HCT116 (cell line): ENCODE measurements around the gene CAMK2D. TPM values are rescaled to one million over a fixed set of nuclear protein-coding genes. Genes with fewer than 3 reads are reported as not detected.

Source experiments
- ATAC-seq: fragments of 200-7000 bp; cut with Tn5 transposase; 2 replicates; pipeline ENCODE4 v1.9.1; 2020; ENCODE audit warnings: mild to moderate bottlenecking, moderate library complexity
- BruUV-seq: library from RNA; stranded (reverse); fragments of 400-500 nt; replicated peaks from 2 replicates; lab custom pipeline; 2021; lab: Mats Ljungman, UMichigan
- CTCF ChIA-PET: fragments of 300-600 bp; sonication (Branson Sonifier 250); formaldehyde crosslinking; loops from one replicate; lab custom pipeline; 2021; ENCODE audit warnings: antibody characterized with exemption; lab: Charles Lee
- POLR2A ChIA-PET: fragments of 300-600, 350-600 bp; sonication (Branson Sonifier 250); formaldehyde crosslinking; loops from one replicate; lab custom pipeline; 2021; ENCODE audit warnings: antibody characterized with exemption; lab: Charles Lee
- RAD21 ChIA-PET, 2 experiments: fragments of 300-600 bp; sonication (Branson Sonifier 250); formaldehyde crosslinking; loops; one replicate each; lab custom pipeline; 2023; ENCODE audit warnings: low total read pairs in 2 of 2; ENCODE audit not compliant: uncharacterized antibody in 2 of 2, unreplicated experiment in 2 of 2, low non-redundant PET in 1 of 2; lab: Charles Lee
- DNase-seq: peaks from one replicate; pipeline ENCODE4 v3.0.0-alpha.2; 2010; ENCODE audit warnings: low read depth, low spot score
- H2AFZ ChIP-seq: fragments of 200-600 bp; shearing (Covaris generic), sonication (generic); 2 replicates; pipeline ENCODE4 v1.6.1; 2017; ENCODE audit warnings: low read depth, mixed run types, mixed read lengths, antibody characterized with exemption, low read length; ENCODE audit not compliant: poor library complexity, severe bottlenecking
- H3K27ac ChIP-seq: 2 replicates; pipeline ENCODE4 v1.5.1; 2012; ENCODE audit warnings: low read depth, low read length
- H3K27me3 ChIP-seq: fragments of 200-600 bp; sonication (generic); 2 replicates; pipeline ENCODE4 v1.6.1; 2016; ENCODE audit warnings: mixed run types, low read length, mixed read lengths; ENCODE audit not compliant: insufficient read depth
- H3K36me3 ChIP-seq, 2 experiments: fragments of 200-500 bp in 1 of 2; fragments of 200-600 bp in 1 of 2; sonication (Bioruptor generic) in 1 of 2; sonication (generic) in 1 of 2; 2 replicates each; pipeline versions ENCODE4 v1.5.1 to v1.6.1; 2014 to 2016; ENCODE audit warnings: low read length in 2 of 2, inconsistent platforms in 1 of 2, mixed read lengths in 1 of 2, mixed run types in 1 of 2; ENCODE audit not compliant: insufficient read depth in 2 of 2, control insufficient read depth in 1 of 2
- H3K4me1 ChIP-seq, 2 experiments: fragments of 200-600 bp in 1 of 2; sonication (generic) in 1 of 2; 2 replicates each; pipeline versions ENCODE4 v1.5.1 to v1.6.1; 2012 to 2017; ENCODE audit warnings: low read length in 2 of 2, inconsistent platforms in 1 of 2, mild to moderate bottlenecking in 1 of 2, mixed read lengths in 1 of 2, mixed run types in 1 of 2, moderate library complexity in 1 of 2; ENCODE audit not compliant: insufficient read depth in 2 of 2, control insufficient read depth in 1 of 2
- H3K4me2 ChIP-seq: fragments of 200-600 bp; sonication (generic); 2 replicates; pipeline ENCODE4 v1.6.1; 2017; ENCODE audit warnings: mixed run types, low read length, mixed read lengths
- H3K4me3 ChIP-seq, 2 experiments: fragments of 200-600 bp in 1 of 2; sonication (generic) in 1 of 2; replicated peaks in 1 of 2; 2 replicates each; pipeline ENCODE4 v1.5.1; 2011 to 2016; ENCODE audit warnings: low read length in 2 of 2, control low read depth in 1 of 2, low read depth in 1 of 2, mild to moderate bottlenecking in 1 of 2, mixed read lengths in 1 of 2, mixed run types in 1 of 2
- H3K79me2 ChIP-seq: fragments of 200-600 bp; sonication (generic); 2 replicates; pipeline ENCODE4 v1.6.1; 2017; ENCODE audit warnings: mild to moderate bottlenecking, mixed run types, low read length, moderate library complexity, mixed read lengths; ENCODE audit not compliant: insufficient read depth
- H3K9ac ChIP-seq: fragments of 200-600 bp; sonication (generic); 2 replicates; pipeline ENCODE4 v1.6.1; 2016; ENCODE audit warnings: low read length, mixed read lengths
- H3K9me2 ChIP-seq: fragments of 200-600 bp; sonication (generic), shearing (Covaris generic); 2 replicates; pipeline ENCODE4 v1.6.1; 2017; ENCODE audit warnings: mixed run types, mild to moderate bottlenecking, moderate library complexity; ENCODE audit not compliant: insufficient read depth
- H3K9me3 ChIP-seq, 2 experiments: fragments of 200-500 bp in 1 of 2; fragments of 200-600 bp in 1 of 2; sonication (Bioruptor generic) in 1 of 2; sonication (generic) in 1 of 2; 2 replicates each; pipeline ENCODE4 v1.6.1; 2014 to 2017; ENCODE audit warnings: low read length in 2 of 2, mixed read lengths in 2 of 2, inconsistent platforms in 1 of 2, low read depth in 1 of 2, mild to moderate bottlenecking in 1 of 2, mixed run types in 1 of 2, moderate library complexity in 1 of 2; ENCODE audit not compliant: control insufficient read depth in 1 of 2, insufficient read depth in 1 of 2
- H4K20me1 ChIP-seq: fragments of 200-600 bp; sonication (generic), shearing (Covaris generic); 2 replicates; pipeline ENCODE4 v1.6.1; 2017; ENCODE audit warnings: mixed run types, mild to moderate bottlenecking, moderate library complexity; ENCODE audit not compliant: insufficient read depth
- CBX3 ChIP-seq: IDR thresholded peaks from 2 replicates; pipeline ENCODE4 v1.6.1; 2012; ENCODE audit warnings: low read depth
- CEBPB ChIP-seq: IDR thresholded peaks from 2 replicates; pipeline ENCODE4 v1.6.1; 2012; ENCODE audit warnings: low read depth
- EGR1 ChIP-seq: IDR thresholded peaks from 2 replicates; pipeline ENCODE4 v1.6.1; 2012; ENCODE audit warnings: low read depth
- EZH2 ChIP-seq: fragments of 200-600 bp; sonication (generic); IDR thresholded peaks from 2 replicates; pipeline ENCODE4 v1.6.1; 2017; ENCODE audit warnings: antibody characterized with exemption, mixed run types
- JUND ChIP-seq: IDR thresholded peaks from 2 replicates; pipeline ENCODE4 v1.6.1; 2012
- POLR2A ChIP-seq: IDR thresholded peaks from 2 replicates; pipeline ENCODE4 v1.7.0; 2011; ENCODE audit warnings: borderline replicate concordance; ENCODE audit not compliant: insufficient read depth, insufficient read length; ENCODE audit errors: extremely low read depth
- REST ChIP-seq: IDR thresholded peaks from 2 replicates; pipeline ENCODE4 v1.6.1; 2012; ENCODE audit warnings: low read depth
- SIN3A ChIP-seq: IDR thresholded peaks from 2 replicates; pipeline ENCODE4 v1.6.1; 2012; ENCODE audit warnings: low read depth
- TCF7L2 ChIP-seq: IDR thresholded peaks from 2 replicates; pipeline ENCODE4 v1.7.0; 2011; ENCODE audit warnings: borderline replicate concordance, inconsistent platforms; ENCODE audit not compliant: insufficient read depth, insufficient read length; ENCODE audit errors: extremely low read depth
- YY1 ChIP-seq: IDR thresholded peaks from 2 replicates; pipeline ENCODE4 v1.6.1; 2011; ENCODE audit warnings: low read length, low read depth, moderate library complexity, mild to moderate bottlenecking; ENCODE audit not compliant: insufficient replicate concordance; ENCODE audit errors: extremely low read depth
- ZBTB33 ChIP-seq: IDR thresholded peaks from 2 replicates; pipeline ENCODE4 v1.6.1; 2011; ENCODE audit warnings: mild to moderate bottlenecking, low read length, moderate library complexity; ENCODE audit not compliant: insufficient replicate concordance; ENCODE audit errors: extremely low read depth
- ZFX ChIP-seq: fragments of 450-650 bp; IDR thresholded peaks from 2 replicates; pipeline ENCODE4 v1.6.1; 2017
- ZNF274 ChIP-seq: fragments of 200-500 bp; sonication (Bioruptor generic); IDR thresholded peaks from 2 replicates; pipeline ENCODE4 v1.6.1; 2014; ENCODE audit warnings: mild to moderate bottlenecking, low read depth, low read length, inconsistent platforms
- intact Hi-C: fragments of 100-400 bp; cut with micrococcal nuclease; formaldehyde crosslinking; loops from 2 replicates; pipeline ENCODE4 v1.10.0; 2022
- total RNA-seq: library from RNA; stranded (reverse); gene quantifications from one replicate; pipeline ENCODE4 v1.2.1, GENCODE V29; 2021; ENCODE audit not compliant: unreplicated experiment
- TF ChIP-seq, protein P1 (sequence below): IDR thresholded peaks from 2 replicates; pipeline ENCODE4 v1.6.1; 2012

CAMK2D gene
- total RNA-seq, 1 experiment from 2014 or later, result 67.0 TPM

GRCh38 chr4:113474017-113474416, 287.5 kb downstream of the CAMK2D start (continued):
- TF ChIP-seq ZBTB33 (no peak), TCF7L2 (no peak)

GRCh38 chr4:113472864-113473263, 288.7 kb downstream of the CAMK2D start:
- DNase-seq (no peak), ATAC-seq (no peak)
- peaks cover 45 to 84% of the 10 kb centered on the region in 2 experiments for H3K4me1 ChIP-seq
- H3K9me2 ChIP-seq, result no peaks in the 10 kb centered on the region
- ChIA-PET POLR2A (no interaction called here), CTCF (no interaction called here), RAD21 (no interaction called here)
- BruUV-seq, result no TSS peak
- H2AFZ ChIP-seq, result no peak overlapping the region
- peak overlapping the region; percentile 7; the same call in 1 of the 2 replicates for H3K9ac ChIP-seq
- H3K79me2 ChIP-seq, result no peaks in the 10 kb centered on the region
- no peak for TF ChIP-seq SIN3A
- TF ChIP-seq REST, result no peak
- no peak for TF ChIP-seq EGR1
- no peak for TF ChIP-seq EZH2
- no peak for TF ChIP-seq TCF7L2
- TF ChIP-seq JUND, result no peak
- TF ChIP-seq ZNF274, result no peak
- TF ChIP-seq CBX3, result no peak
- TF ChIP-seq ZFX, result no peak
- TF ChIP-seq, protein P1, sequence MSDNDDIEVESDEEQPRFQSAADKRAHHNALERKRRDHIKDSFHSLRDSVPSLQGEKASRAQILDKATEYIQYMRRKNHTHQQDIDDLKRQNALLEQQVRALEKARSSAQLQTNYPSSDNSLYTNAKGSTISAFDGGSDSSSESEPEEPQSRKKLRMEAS, result no peak
- TF ChIP-seq POLR2A, result no peak
- no peak for TF ChIP-seq YY1
- TF ChIP-seq CEBPB, result no peak
- intact Hi-C loops, result no loop called here
- no peak overlapping the region for H3K4me3 ChIP-seq
- H3K9me3 ChIP-seq, result peaks cover 0 to 13% of the 10 kb centered on the region in 2 experiments; a peak in 1 of 4 replicates
- 0 out of 2 replicates have a peak overlapping the region, but pooled peaks have one; percentile 18 for H3K4me2 ChIP-seq
- no peaks in the 10 kb centered on the region for H3K27me3 ChIP-seq
- peaks cover 0 to 5% of the 10 kb centered on the region in 2 experiments; a peak in 1 of 4 replicates for H3K36me3 ChIP-seq
- no peaks in the 10 kb centered on the region for H4K20me1 ChIP-seq
- H3K27ac ChIP-seq, result peak overlapping the region; percentile 62; the same call in 1 of the 2 replicates
